GM12874 (cell line): ENCODE results near the gene SCRN1.

Experiments used
- CTCF ChIP-seq: IDR thresholded peaks from 2 replicates; pipeline ENCODE4 v1.5.1; 2011; ENCODE audit warnings: low read depth, mild to moderate bottlenecking, control low read depth, low read length, moderate library complexity; ENCODE audit not compliant: insufficient read depth

The SCRN1 gene

GRCh38 chr7:29877196-29877595 is 112.4 kb downstream of the SCRN1 start:
- no peak for TF ChIP-seq CTCF

- TF ChIP-seq CTCF = no peak
These were observed 113.9 kb downstream of the SCRN1 start for GRCh38 chr7:29875741-29876140.

GRCh38 chr7:29873644-29874294 is 115.8 kb downstream of the SCRN1 start:
- TF ChIP-seq CTCF = no peak

- no peak for TF ChIP-seq CTCF
These were observed 117.7 kb downstream of the SCRN1 start for GRCh38 chr7:29871787-29872398.
